HEK293 (cell line): ENCODE data around the gene KRT81.
A peak's percentile ranks its signal among the peaks of the same experiment; 100 is the strongest.

Experiments
- FEZF1 ChIP-seq: fragments of 450-650 bp; formaldehyde crosslinking; IDR thresholded peaks from 2 replicates; pipeline ENCODE4 v1.5.1; 2016; ENCODE audit warnings: missing biosample characterization, missing genetic modification characterization
- GFI1B ChIP-seq: fragments of 450-650 bp; formaldehyde crosslinking; IDR thresholded peaks from 2 replicates; pipeline ENCODE4 v1.5.1; 2016; ENCODE audit warnings: missing biosample characterization, missing genetic modification characterization
- GLIS1 ChIP-seq: fragments of 450-650 bp; formaldehyde crosslinking; IDR thresholded peaks from 2 replicates; pipeline ENCODE4 v1.5.1; 2016; ENCODE audit warnings: missing biosample characterization, missing genetic modification characterization
- KLF1 ChIP-seq: fragments of 450-650 bp; formaldehyde crosslinking; IDR thresholded peaks from 2 replicates; pipeline ENCODE4 v1.5.1; 2016; ENCODE audit warnings: missing biosample characterization, missing genetic modification characterization
- KLF7 ChIP-seq: fragments of 450-650 bp; formaldehyde crosslinking; IDR thresholded peaks from 2 replicates; pipeline ENCODE4 v1.5.1; 2016; ENCODE audit warnings: missing biosample characterization, missing genetic modification characterization, borderline replicate concordance
- KLF8 ChIP-seq: fragments of 450-650 bp; formaldehyde crosslinking; IDR thresholded peaks from 2 replicates; pipeline ENCODE4 v1.5.1; 2016; ENCODE audit warnings: missing biosample characterization, missing genetic modification characterization
- KLF9 ChIP-seq: fragments of 450-650 bp; formaldehyde crosslinking; IDR thresholded peaks from 2 replicates; pipeline ENCODE4 v1.5.1; 2016; ENCODE audit warnings: missing biosample characterization, missing genetic modification characterization, low read depth
- MZF1 ChIP-seq: fragments of 450-650 bp; formaldehyde crosslinking; IDR thresholded peaks from 2 replicates; pipeline ENCODE4 v1.5.1; 2017; ENCODE audit warnings: missing biosample characterization, missing genetic modification characterization, borderline replicate concordance
- SP3 ChIP-seq: fragments of 450-650 bp; formaldehyde crosslinking; IDR thresholded peaks from 2 replicates; pipeline ENCODE4 v1.5.1; 2016; ENCODE audit warnings: missing biosample characterization, missing genetic modification characterization
- ZBTB20 ChIP-seq: fragments of 450-650 bp; formaldehyde crosslinking; IDR thresholded peaks from 2 replicates; pipeline ENCODE4 v1.5.1; 2016; ENCODE audit warnings: missing biosample characterization, missing genetic modification characterization
- ZFHX2 ChIP-seq: fragments of 450-650 bp; formaldehyde crosslinking; conservative IDR thresholded peaks from 2 replicates; pipeline ENCODE4 v1.5.1; 2016; ENCODE audit warnings: missing biosample characterization, missing genetic modification characterization
- ZFP41 ChIP-seq: fragments of 450-650 bp; formaldehyde crosslinking; IDR thresholded peaks from 2 replicates; pipeline ENCODE4 v1.5.1; 2016; ENCODE audit warnings: missing biosample characterization, missing genetic modification characterization, borderline replicate concordance
- ZFP69B ChIP-seq: fragments of 450-650 bp; formaldehyde crosslinking; IDR thresholded peaks from 2 replicates; pipeline ENCODE4 v1.5.1; 2016; ENCODE audit warnings: missing biosample characterization, missing genetic modification characterization
- ZNF10 ChIP-seq: fragments of 450-650 bp; formaldehyde crosslinking; IDR thresholded peaks from 2 replicates; pipeline ENCODE4 v1.5.1; 2017; ENCODE audit warnings: missing biosample characterization, missing genetic modification characterization
- ZNF132 ChIP-seq: fragments of 450-650 bp; formaldehyde crosslinking; IDR thresholded peaks from 2 replicates; pipeline ENCODE4 v1.5.1; 2017; ENCODE audit warnings: missing biosample characterization, missing genetic modification characterization, borderline replicate concordance
- ZNF138 ChIP-seq: fragments of 450-650 bp; formaldehyde crosslinking; IDR thresholded peaks from 2 replicates; pipeline ENCODE4 v1.5.1; 2016; ENCODE audit warnings: missing biosample characterization, missing genetic modification characterization, borderline replicate concordance
- ZNF169 ChIP-seq: fragments of 450-650 bp; formaldehyde crosslinking; IDR thresholded peaks from 2 replicates; pipeline ENCODE4 v1.5.1; 2016; ENCODE audit warnings: missing biosample characterization, missing genetic modification characterization
- ZNF266 ChIP-seq: fragments of 450-650 bp; formaldehyde crosslinking; IDR thresholded peaks from 2 replicates; pipeline ENCODE4 v1.5.1; 2016; ENCODE audit warnings: missing biosample characterization, missing genetic modification characterization, low read depth
- ZNF302 ChIP-seq: fragments of 450-650 bp; formaldehyde crosslinking; IDR thresholded peaks from 2 replicates; pipeline ENCODE4 v1.5.1; 2016; ENCODE audit warnings: missing biosample characterization, missing genetic modification characterization, low read depth
- ZNF416 ChIP-seq: fragments of 450-650 bp; formaldehyde crosslinking; IDR thresholded peaks from 2 replicates; pipeline ENCODE4 v1.5.1; 2016; ENCODE audit warnings: missing biosample characterization, missing genetic modification characterization
- ZNF621 ChIP-seq: fragments of 450-650 bp; formaldehyde crosslinking; IDR thresholded peaks from 2 replicates; pipeline ENCODE4 v1.5.1; 2017; ENCODE audit warnings: missing biosample characterization, missing genetic modification characterization
- ZNF624 ChIP-seq: fragments of 450-650 bp; formaldehyde crosslinking; IDR thresholded peaks from 2 replicates; pipeline ENCODE4 v1.5.1; 2017; ENCODE audit warnings: missing biosample characterization, missing genetic modification characterization
- ZNF701 ChIP-seq: fragments of 450-650 bp; formaldehyde crosslinking; IDR thresholded peaks from 2 replicates; pipeline ENCODE4 v1.5.1; 2016; ENCODE audit warnings: missing biosample characterization, missing genetic modification characterization
- ZNF776 ChIP-seq: fragments of 450-650 bp; formaldehyde crosslinking; IDR thresholded peaks from 2 replicates; pipeline ENCODE4 v1.5.0; 2017; ENCODE audit warnings: missing biosample characterization, missing genetic modification characterization, borderline replicate concordance
- ZNF837 ChIP-seq: fragments of 450-650 bp; formaldehyde crosslinking; IDR thresholded peaks from 2 replicates; pipeline ENCODE4 v1.5.1; 2016; ENCODE audit warnings: missing biosample characterization, missing genetic modification characterization
- TF ChIP-seq, protein P1 (sequence below): fragments of 450-650 bp; formaldehyde crosslinking; IDR thresholded peaks from 2 replicates; pipeline ENCODE4 v1.5.1; 2016; ENCODE audit warnings: missing biosample characterization, missing genetic modification characterization
- TF ChIP-seq, protein P2 (sequence below): fragments of 450-650 bp; formaldehyde crosslinking; IDR thresholded peaks from 2 replicates; pipeline ENCODE4 v1.5.1; 2016; ENCODE audit warnings: missing biosample characterization, missing genetic modification characterization

The KRT81 gene

DNA sequence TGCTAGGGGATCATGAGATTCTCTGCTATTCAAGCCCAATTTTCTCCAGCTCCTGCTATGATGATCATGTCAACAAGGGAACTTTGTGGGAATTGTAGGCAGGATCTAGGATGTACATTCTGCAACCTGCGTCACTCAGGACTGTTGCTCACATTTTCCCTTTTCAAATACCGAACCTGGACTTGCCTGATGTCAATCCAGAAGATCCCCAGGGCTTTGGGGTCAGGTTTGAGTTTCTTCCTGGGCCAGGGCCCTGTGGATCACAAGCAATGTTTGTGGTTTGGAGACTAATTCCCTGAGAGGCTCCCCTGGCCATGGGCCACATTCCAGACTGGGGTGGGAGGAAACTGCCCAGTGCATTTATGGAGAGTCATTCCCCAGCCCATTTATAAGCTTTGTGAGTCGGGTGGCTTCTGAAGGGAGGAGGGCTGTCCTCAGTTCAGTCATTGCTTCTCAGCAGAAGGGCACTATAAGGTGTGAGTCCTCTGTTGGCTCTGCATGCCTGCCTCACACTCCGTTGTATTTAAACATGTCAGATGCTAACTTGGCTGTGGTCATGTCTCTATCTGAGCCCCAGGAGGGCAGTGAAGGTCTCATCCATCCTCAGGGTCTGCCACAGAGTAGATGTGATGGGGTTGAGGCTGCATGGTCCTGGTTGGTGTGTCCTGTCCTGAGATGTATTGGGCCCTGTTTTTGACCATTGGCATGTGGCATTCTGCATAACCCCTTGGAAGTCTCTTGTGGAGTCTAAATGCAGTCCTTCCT, 10.4 kb downstream of the KRT81 start (continued):
- no peak for TF ChIP-seq ZNF10 (tag by site-specific recombination)
- TF ChIP-seq GFI1B (tag by site-specific recombination): no peak
- no peak for TF ChIP-seq GLIS1 (tag by site-specific recombination)
- no peak for TF ChIP-seq ZNF416 (tag by site-specific recombination)
- 0 out of 2 replicates have a peak, but pooled peaks have one; percentile 8 for TF ChIP-seq ZFHX2 (tag by site-specific recombination)
- no peak for TF ChIP-seq KLF8 (tag by site-specific recombination)
- TF ChIP-seq, protein P1, sequence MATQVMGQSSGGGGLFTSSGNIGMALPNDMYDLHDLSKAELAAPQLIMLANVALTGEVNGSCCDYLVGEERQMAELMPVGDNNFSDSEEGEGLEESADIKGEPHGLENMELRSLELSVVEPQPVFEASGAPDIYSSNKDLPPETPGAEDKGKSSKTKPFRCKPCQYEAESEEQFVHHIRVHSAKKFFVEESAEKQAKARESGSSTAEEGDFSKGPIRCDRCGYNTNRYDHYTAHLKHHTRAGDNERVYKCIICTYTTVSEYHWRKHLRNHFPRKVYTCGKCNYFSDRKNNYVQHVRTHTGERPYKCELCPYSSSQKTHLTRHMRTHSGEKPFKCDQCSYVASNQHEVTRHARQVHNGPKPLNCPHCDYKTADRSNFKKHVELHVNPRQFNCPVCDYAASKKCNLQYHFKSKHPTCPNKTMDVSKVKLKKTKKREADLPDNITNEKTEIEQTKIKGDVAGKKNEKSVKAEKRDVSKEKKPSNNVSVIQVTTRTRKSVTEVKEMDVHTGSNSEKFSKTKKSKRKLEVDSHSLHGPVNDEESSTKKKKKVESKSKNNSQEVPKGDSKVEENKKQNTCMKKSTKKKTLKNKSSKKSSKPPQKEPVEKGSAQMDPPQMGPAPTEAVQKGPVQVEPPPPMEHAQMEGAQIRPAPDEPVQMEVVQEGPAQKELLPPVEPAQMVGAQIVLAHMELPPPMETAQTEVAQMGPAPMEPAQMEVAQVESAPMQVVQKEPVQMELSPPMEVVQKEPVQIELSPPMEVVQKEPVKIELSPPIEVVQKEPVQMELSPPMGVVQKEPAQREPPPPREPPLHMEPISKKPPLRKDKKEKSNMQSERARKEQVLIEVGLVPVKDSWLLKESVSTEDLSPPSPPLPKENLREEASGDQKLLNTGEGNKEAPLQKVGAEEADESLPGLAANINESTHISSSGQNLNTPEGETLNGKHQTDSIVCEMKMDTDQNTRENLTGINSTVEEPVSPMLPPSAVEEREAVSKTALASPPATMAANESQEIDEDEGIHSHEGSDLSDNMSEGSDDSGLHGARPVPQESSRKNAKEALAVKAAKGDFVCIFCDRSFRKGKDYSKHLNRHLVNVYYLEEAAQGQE (tag by site-specific recombination): no peak
- no peak for TF ChIP-seq ZNF837 (tag by site-specific recombination)
- no peak for TF ChIP-seq ZNF132 (tag by site-specific recombination)
- TF ChIP-seq, protein P2, sequence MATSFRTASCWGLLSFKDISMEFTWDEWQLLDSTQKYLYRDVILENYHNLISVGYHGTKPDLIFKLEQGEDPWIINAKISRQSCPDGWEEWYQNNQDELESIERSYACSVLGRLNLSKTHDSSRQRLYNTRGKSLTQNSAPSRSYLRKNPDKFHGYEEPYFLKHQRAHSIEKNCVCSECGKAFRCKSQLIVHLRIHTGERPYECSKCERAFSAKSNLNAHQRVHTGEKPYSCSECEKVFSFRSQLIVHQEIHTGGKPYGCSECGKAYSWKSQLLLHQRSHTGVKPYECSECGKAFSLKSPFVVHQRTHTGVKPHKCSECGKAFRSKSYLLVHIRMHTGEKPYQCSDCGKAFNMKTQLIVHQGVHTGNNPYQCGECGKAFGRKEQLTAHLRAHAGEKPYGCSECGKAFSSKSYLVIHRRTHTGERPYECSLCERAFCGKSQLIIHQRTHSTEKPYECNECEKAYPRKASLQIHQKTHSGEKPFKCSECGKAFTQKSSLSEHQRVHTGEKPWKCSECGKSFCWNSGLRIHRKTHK: no peak
- no peak for TF ChIP-seq ZNF169 (tag by site-specific recombination)
- no peak for TF ChIP-seq ZNF302 (tag by site-specific recombination)
- no peak for TF ChIP-seq ZNF624 (tag by site-specific recombination)
- no peak for TF ChIP-seq ZFP69B (tag by site-specific recombination)
- no peak for TF ChIP-seq ZNF138 (tag by site-specific recombination)
- no peak for TF ChIP-seq ZFP41 (tag by site-specific recombination)
- TF ChIP-seq ZNF266: no peak
- TF ChIP-seq KLF7: no peak
- TF ChIP-seq ZNF621 (tag by site-specific recombination): no peak
- TF ChIP-seq KLF9 (tag by site-specific recombination): no peak
- no peak for TF ChIP-seq ZNF701 (tag by site-specific recombination)
- 0 out of 2 replicates have a peak, but pooled peaks have one; percentile 0 for TF ChIP-seq ZBTB20 (tag by site-specific recombination)
- no peak for TF ChIP-seq MZF1 (tag by site-specific recombination)
- no peak for TF ChIP-seq SP3 (tag by site-specific recombination)
- no peak for TF ChIP-seq ZNF776
- TF ChIP-seq KLF1 (tag by site-specific recombination): peak; percentile 84
- TF ChIP-seq FEZF1 (tag by site-specific recombination): peak; percentile 12; the same call in 1 of the 2 replicates
- TF ChIP-seq, all 188 proteins: peak for 5
